ENCODE results near the gene FAM9B.

FAM9B gene

GRCh38 chrX:9062641-9063040 lies 28.7 kb upstream of the FAM9B start:
- no peak for TF ChIP-seq CTCF (IDR thresholded peaks at IDR 0.05; ENCODE audit: insufficient read depth, low read depth, low read length, missing control alignments)
- DNase-seq (ENCODE audit: low read depth): no peak

GRCh38 chrX:9055354-9055753 lies 21.4 kb upstream of the FAM9B start:
- no peak for DNase-seq (ENCODE audit: low read depth)
- TF ChIP-seq CTCF (IDR thresholded peaks at IDR 0.05; ENCODE audit: insufficient read depth, low read depth, low read length, missing control alignments): no peak
- H3K4me3 ChIP-seq (ENCODE audit: low read depth, low read length): no peak overlapping the region

More at GRCh38 chrX:9062641-9063040, 28.7 kb upstream of the FAM9B start:
- H3K4me3 ChIP-seq (ENCODE audit: low read depth, low read length): no peak overlapping the region

- no peak overlapping the region for H3K4me3 ChIP-seq (ENCODE audit: low read depth, low read length)
- DNase-seq (ENCODE audit: low read depth): no peak
- TF ChIP-seq CTCF (IDR thresholded peaks at IDR 0.05; ENCODE audit: insufficient read depth, low read depth, low read length, missing control alignments): no peak
Measured at GRCh38 chrX:9052081-9052480, 18.2 kb upstream of the FAM9B start.

DNA sequence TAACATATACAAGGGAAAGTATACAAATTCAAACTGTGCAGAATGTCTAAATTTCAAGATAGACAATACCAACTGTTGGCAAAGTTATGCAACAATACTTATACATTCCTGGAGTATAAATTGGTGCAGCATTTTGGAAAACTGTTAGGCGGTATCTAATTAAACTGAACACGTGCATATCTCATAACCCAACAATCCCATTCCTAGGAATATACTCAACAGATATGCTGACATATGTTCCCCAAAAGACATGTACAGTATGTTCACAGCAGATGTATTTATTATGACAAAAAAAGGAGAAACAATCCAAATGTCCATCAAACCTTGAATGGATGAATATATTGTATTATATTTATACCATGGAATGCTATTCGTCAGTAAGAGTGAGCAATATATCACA lies 16.4 kb upstream of the FAM9B start:
- no peak for TF ChIP-seq CTCF (IDR thresholded peaks at IDR 0.05; ENCODE audit: insufficient read depth, low read depth, low read length, missing control alignments)
- no peak overlapping the region for H3K4me3 ChIP-seq (ENCODE audit: low read depth, low read length)
- no peak for DNase-seq (ENCODE audit: low read depth)

DNA sequence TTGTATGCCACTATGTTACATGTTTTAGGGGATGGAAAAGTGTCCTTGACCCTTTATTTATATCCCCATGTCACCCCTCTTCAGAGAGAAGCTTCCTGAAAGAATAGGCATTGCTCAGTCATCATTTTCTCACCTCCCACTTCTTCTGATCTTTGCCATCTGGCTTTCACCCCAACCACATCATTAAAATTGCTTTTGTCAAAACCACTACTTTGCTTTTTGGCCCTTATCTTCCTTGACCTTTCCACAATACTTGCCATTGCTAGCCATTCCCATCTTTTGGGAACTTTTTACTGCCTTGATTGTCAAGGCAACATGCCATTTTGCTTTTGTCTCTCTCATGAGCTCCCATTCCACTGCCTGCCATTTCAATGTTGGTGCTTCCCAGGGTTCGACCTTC lies 14.9 kb upstream of the FAM9B start:
- TF ChIP-seq CTCF (IDR thresholded peaks at IDR 0.05; ENCODE audit: insufficient read depth, low read depth, low read length, missing control alignments): no peak
- DNase-seq (ENCODE audit: low read depth): no peak
- H3K4me3 ChIP-seq (ENCODE audit: low read depth, low read length): no peak overlapping the region

DNA sequence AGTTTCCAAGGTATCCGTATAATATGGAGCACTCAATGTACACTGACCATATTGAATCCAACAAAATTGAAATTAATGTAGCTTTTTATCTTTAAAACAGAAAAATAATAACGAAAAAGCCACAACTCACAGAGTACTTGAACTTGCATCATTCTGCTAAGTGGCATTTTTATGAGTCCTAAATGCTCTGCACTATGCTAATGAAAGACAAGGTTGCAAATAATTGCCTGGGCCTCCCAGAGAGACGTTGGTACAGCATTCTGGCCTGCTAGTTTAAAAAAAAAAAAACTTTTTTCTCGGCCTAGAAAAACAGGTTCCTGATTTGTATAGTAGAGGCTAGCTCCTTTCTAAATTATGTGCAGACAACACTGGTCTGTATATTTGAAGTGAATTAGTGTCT lies 4.3 kb upstream of the FAM9B start:
- TF ChIP-seq CTCF (IDR thresholded peaks at IDR 0.05; ENCODE audit: insufficient read depth, low read depth, low read length, missing control alignments): no peak
- no peak overlapping the region for H3K4me3 ChIP-seq (ENCODE audit: low read depth, low read length)
- DNase-seq (ENCODE audit: low read depth): no peak

DNA sequence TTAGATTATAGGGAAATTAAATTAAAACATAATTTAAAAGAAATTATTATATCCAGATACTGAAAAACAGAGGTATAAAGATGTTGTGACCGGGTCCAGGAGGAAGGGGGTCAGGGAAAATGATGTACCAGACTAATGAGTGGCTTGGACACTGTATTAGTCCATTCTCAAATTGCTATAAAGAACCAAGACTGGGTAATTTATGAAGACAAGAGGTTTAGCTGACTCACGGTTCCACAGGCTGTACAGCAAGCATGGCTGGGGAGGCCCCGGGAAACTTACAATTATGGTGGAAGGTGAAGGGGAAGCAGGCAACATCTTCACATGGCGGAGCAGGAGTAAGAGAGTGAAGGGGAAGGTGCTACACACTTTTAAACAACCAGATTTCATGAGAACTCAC lies 3.4 kb upstream of the FAM9B start:
- no peak for TF ChIP-seq CTCF (IDR thresholded peaks at IDR 0.05; ENCODE audit: insufficient read depth, low read depth, low read length, missing control alignments)
- no peak for DNase-seq (ENCODE audit: low read depth)
- no peak overlapping the region for H3K4me3 ChIP-seq (ENCODE audit: low read depth, low read length)
